Uterus (tissue), 2 donors: Measurements from ENCODE around the gene CDYL2.

Source experiments
- POLR2A ChIP-seq, 2 donors: fragments of 450-650 bp; IDR thresholded peaks; one replicate each; pipeline ENCODE4 v1.6.1; 2016; ENCODE audit warnings: antibody characterized with exemption in 2 of 2, mild to moderate bottlenecking in 1 of 2, moderate library complexity in 1 of 2
- TF ChIP-seq, protein P1 (sequence below), 4 experiments: fragments of 200-600 bp in 2 of 4; fragments of 450-650 bp in 2 of 4; sonication (generic) in 2 of 4; IDR thresholded peaks; one replicate each; pipeline ENCODE4 v1.5.1; 2016 to 2019; ENCODE audit warnings: antibody characterized with exemption in 4 of 4, mild to moderate bottlenecking in 2 of 4, moderate library complexity in 1 of 4

DNA sequence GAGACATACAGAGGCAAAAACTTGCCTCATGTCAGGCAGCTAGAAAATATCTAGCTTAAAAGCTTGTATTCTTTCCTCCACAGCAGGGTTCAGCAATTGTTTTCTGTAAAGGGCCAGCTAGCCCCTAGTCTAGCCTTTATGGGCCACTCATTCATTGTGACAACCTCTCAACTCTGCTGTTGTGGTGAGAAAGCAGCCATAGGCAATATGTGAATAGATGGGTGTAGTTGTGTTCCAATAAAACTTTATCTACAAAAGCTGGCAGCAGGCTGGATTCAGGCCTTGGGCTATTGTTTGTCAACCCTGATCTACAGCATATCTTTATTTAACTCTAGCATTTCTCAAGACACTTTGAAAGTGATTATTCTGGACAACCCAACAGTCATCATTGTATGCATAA lies 46.4 kb upstream of the CDYL2 start:
- TF ChIP-seq, protein P1, sequence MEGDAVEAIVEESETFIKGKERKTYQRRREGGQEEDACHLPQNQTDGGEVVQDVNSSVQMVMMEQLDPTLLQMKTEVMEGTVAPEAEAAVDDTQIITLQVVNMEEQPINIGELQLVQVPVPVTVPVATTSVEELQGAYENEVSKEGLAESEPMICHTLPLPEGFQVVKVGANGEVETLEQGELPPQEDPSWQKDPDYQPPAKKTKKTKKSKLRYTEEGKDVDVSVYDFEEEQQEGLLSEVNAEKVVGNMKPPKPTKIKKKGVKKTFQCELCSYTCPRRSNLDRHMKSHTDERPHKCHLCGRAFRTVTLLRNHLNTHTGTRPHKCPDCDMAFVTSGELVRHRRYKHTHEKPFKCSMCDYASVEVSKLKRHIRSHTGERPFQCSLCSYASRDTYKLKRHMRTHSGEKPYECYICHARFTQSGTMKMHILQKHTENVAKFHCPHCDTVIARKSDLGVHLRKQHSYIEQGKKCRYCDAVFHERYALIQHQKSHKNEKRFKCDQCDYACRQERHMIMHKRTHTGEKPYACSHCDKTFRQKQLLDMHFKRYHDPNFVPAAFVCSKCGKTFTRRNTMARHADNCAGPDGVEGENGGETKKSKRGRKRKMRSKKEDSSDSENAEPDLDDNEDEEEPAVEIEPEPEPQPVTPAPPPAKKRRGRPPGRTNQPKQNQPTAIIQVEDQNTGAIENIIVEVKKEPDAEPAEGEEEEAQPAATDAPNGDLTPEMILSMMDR (IDR thresholded peaks at IDR 0.05): no peak
- no peak for TF ChIP-seq POLR2A (IDR thresholded peaks at IDR 0.05)
